Kidney epithelial cell (primary cell): ENCODE data around the gene RAB28. TPM values are rescaled to one million over a fixed set of nuclear protein-coding genes. Genes with fewer than 3 reads are reported as not detected.

Source experiments
- DNase-seq: peaks from one replicate; pipeline ENCODE4 v3.0.0-alpha.2; 2010; ENCODE audit warnings: low read depth
- H3K27me3 ChIP-seq: 2 replicates; pipeline ENCODE4 v1.6.0; 2011; ENCODE audit warnings: low read length; ENCODE audit not compliant: control insufficient read depth, insufficient read depth
- H3K36me3 ChIP-seq: 2 replicates; pipeline ENCODE4 v1.5.1; 2011; ENCODE audit warnings: low read length; ENCODE audit not compliant: control insufficient read depth, insufficient read depth
- H3K4me3 ChIP-seq: 2 replicates; pipeline ENCODE4 v1.5.1; 2011; ENCODE audit warnings: low read depth, mild to moderate bottlenecking, control low read depth, low read length
- CTCF ChIP-seq: IDR thresholded peaks from 2 replicates; pipeline ENCODE4 v1.5.1; 2011; ENCODE audit warnings: mild to moderate bottlenecking, moderate library complexity, low read length, control low read depth, inconsistent platforms; ENCODE audit not compliant: insufficient read depth, poor library complexity, severe bottlenecking
- total RNA-seq: library from RNA; depleted of rRNA; stranded (reverse); fragments of >200 nt; gene quantifications from 2 replicates; pipeline ENCODE4 v1.2.3, GENCODE V29; 2015

Gene RAB28
- total RNA-seq, 1 donor from 2014 or later: 17.3 TPM

DNA sequence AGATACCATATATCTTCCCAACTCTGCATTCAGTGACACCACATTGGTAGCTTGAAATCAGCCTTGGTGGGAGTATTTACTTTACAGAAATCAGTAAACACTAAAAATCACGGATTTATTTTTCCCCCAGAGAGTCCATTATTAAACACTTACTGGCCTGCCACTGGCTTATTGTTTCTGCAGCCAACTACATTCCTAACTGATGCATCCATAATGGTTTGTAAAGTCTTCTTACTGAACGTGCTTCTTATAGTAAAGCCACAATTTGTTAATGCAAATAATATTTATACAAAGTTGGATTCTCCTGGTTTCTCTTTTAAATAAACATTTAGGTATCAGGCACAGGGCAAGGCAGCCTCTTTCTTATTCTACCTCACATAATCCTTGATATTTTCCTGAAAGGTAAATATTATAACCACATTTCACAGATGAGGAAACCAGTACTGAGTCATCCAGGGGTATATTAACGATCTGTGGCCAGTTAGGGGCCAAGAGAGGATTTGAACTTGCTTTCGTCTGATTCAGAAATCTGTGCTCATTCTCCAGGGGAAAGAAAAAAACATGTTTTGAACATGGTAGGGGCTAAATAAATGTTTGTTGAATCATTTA, 136.5 kb downstream of the RAB28 start:
- H3K36me3 ChIP-seq: no peaks in the 10 kb centered on the region
- DNase-seq: no peak
- H3K27me3 ChIP-seq: no peaks in the 10 kb centered on the region
- TF ChIP-seq CTCF: no peak
- H3K4me3 ChIP-seq: no peak overlapping the region

- no peak for TF ChIP-seq CTCF
- no peaks in the 10 kb centered on the region for H3K36me3 ChIP-seq
Measured at GRCh38 chr4:13344216-13344615, 139.9 kb downstream of the RAB28 start.

GRCh38 chr4:13340672-13341071, 143.5 kb downstream of the RAB28 start:
- H3K36me3 ChIP-seq: no peaks in the 10 kb centered on the region
- no peak for TF ChIP-seq CTCF
- no peaks in the 10 kb centered on the region for H3K27me3 ChIP-seq
- no peak overlapping the region for H3K4me3 ChIP-seq
- DNase-seq: no peak

More at GRCh38 chr4:13344216-13344615, 139.9 kb downstream of the RAB28 start:
- Histone ChIP-seq H3K4me3 (no peak overlapping the region), H3K27me3 (no peaks in the 10 kb centered on the region)
- DNase-seq: no peak

GRCh38 chr4:13331827-13332226, 152.3 kb downstream of the RAB28 start:
- Histone ChIP-seq H3K27me3 (no peaks in the 10 kb centered on the region), H3K36me3 (no peaks in the 10 kb centered on the region), H3K4me3 (no peak overlapping the region)
- TF ChIP-seq CTCF: no peak
- no peak for DNase-seq

GRCh38 chr4:13329963-13330362, 154.2 kb downstream of the RAB28 start:
- DNase-seq: no peak
- no peak overlapping the region for H3K4me3 ChIP-seq
- no peaks in the 10 kb centered on the region for H3K27me3 ChIP-seq
- no peak for TF ChIP-seq CTCF
- no peaks in the 10 kb centered on the region for H3K36me3 ChIP-seq

DNA sequence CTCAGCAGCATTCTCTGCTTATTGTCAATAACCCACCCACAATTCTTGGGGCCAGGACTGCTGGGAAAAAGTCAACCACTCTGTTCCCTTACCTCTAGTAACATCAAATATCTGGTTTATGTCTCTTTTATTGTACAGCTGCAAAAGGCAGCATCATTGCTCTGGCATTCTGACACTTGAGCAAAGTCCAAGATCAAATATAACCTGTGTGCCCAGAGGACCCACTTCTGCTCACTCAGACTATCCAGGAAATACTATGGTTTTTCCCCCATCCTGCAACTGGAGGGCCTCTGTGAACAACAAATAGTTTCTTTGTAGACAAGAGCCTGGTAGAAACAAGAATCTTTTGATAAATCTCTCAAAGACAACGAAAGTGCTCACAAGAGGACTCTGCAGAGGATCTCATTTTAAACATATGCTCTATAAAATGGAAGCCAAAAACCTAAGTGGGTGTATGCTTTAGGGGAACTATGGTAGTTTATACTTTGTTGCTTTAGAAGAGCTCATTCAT, 154.7 kb downstream of the RAB28 start:
- H3K36me3 ChIP-seq: no peaks in the 10 kb centered on the region
- H3K4me3 ChIP-seq: no peak overlapping the region
- no peaks in the 10 kb centered on the region for H3K27me3 ChIP-seq
- no peak for DNase-seq
- TF ChIP-seq CTCF: no peak
